ENCODE results near the gene YWHAH. TPM values are rescaled to one million over a fixed set of nuclear protein-coding genes. Genes with fewer than 3 reads are reported as not detected.
A peak's percentile ranks its signal among the peaks of the same experiment; 100 is the strongest.

The YWHAH gene
- total RNA-seq (100 to 1,000 TPM; 152 to 183 TPM), polyA plus RNA-seq (ENCODE audit: insufficient read length in 6 of 6) (100 to 1,000 TPM; 100 to 137 (median 111) TPM)
- long read RNA-seq, donor 1, transcript YWHAH-201 (2 exons, 1,825 nt), result major isoform, 54 of 129 reads
- long read RNA-seq, donor 1, partial matches to known transcripts, result 75 of 129 reads
- long read RNA-seq, donor 1, other reads (novel, unspliced or antisense), result 0 of 129 reads
- long read RNA-seq, donor 2, transcript YWHAH-201 (2 exons, 1,825 nt), result major isoform, 61 of 66 reads
- long read RNA-seq, donor 2, partial matches to known transcripts, result 5 of 66 reads
- long read RNA-seq, donor 2, other reads (novel, unspliced or antisense), result 0 of 66 reads
- long read RNA-seq, donor 3, transcript YWHAH-201 (2 exons, 1,825 nt), result major isoform, 42 of 42 reads
- long read RNA-seq, donor 3, partial matches to known transcripts, result 0 of 42 reads
- long read RNA-seq, donor 3, other reads (novel, unspliced or antisense), result 0 of 42 reads
- long read RNA-seq, donor 4, transcript YWHAH-201 (2 exons, 1,825 nt), result major isoform, 22 of 29 reads
- long read RNA-seq, donor 4, partial matches to known transcripts, result 0 of 29 reads
- long read RNA-seq, donor 4, other reads (novel, unspliced or antisense), result 7 of 29 reads
- long read RNA-seq, donor 5, transcript YWHAH-201 (2 exons, 1,825 nt), result major isoform, 40 of 40 reads
- long read RNA-seq, donor 5, partial matches to known transcripts, result 0 of 40 reads
- long read RNA-seq, donor 5, other reads (novel, unspliced or antisense), result 0 of 40 reads
- long read RNA-seq, donor 6, transcript YWHAH-201 (2 exons, 1,825 nt), result major isoform, 46 of 47 reads
- long read RNA-seq, donor 6, partial matches to known transcripts, result 0 of 47 reads
- long read RNA-seq, donor 6, other reads (novel, unspliced or antisense), result 0 of 47 reads
- long read RNA-seq, donor 7, transcript YWHAH-201 (2 exons, 1,825 nt), result major isoform, 14 of 14 reads
- long read RNA-seq, donor 7, partial matches to known transcripts, result 0 of 14 reads
- long read RNA-seq, donor 7, other reads (novel, unspliced or antisense), result 0 of 14 reads
- long read RNA-seq, donor 8, transcript YWHAH-201 (2 exons, 1,825 nt), result major isoform, 43 of 43 reads
- long read RNA-seq, donor 8, partial matches to known transcripts, result 0 of 43 reads
- long read RNA-seq, donor 8, other reads (novel, unspliced or antisense), result 0 of 43 reads
- long read RNA-seq, donor 9, result 0 reads
- long read RNA-seq, donor 10, transcript YWHAH-201 (2 exons, 1,825 nt), result major isoform, 164 of 169 reads
- long read RNA-seq, donor 10, partial matches to known transcripts, result 3 of 169 reads
- long read RNA-seq, donor 10, other reads (novel, unspliced or antisense), result 1 of 169 reads
- long read RNA-seq, donor 11, transcript YWHAH-201 (2 exons, 1,825 nt), result major isoform, 253 of 255 reads
- long read RNA-seq, donor 11, partial matches to known transcripts, result 0 of 255 reads
- long read RNA-seq, donor 11, other reads (novel, unspliced or antisense), result 0 of 255 reads
- long read RNA-seq, donor 12, transcript YWHAH-201 (2 exons, 1,825 nt), result major isoform, 29 of 29 reads
- long read RNA-seq, donor 12, partial matches to known transcripts, result 0 of 29 reads
- long read RNA-seq, donor 12, other reads (novel, unspliced or antisense), result 0 of 29 reads

DNA sequence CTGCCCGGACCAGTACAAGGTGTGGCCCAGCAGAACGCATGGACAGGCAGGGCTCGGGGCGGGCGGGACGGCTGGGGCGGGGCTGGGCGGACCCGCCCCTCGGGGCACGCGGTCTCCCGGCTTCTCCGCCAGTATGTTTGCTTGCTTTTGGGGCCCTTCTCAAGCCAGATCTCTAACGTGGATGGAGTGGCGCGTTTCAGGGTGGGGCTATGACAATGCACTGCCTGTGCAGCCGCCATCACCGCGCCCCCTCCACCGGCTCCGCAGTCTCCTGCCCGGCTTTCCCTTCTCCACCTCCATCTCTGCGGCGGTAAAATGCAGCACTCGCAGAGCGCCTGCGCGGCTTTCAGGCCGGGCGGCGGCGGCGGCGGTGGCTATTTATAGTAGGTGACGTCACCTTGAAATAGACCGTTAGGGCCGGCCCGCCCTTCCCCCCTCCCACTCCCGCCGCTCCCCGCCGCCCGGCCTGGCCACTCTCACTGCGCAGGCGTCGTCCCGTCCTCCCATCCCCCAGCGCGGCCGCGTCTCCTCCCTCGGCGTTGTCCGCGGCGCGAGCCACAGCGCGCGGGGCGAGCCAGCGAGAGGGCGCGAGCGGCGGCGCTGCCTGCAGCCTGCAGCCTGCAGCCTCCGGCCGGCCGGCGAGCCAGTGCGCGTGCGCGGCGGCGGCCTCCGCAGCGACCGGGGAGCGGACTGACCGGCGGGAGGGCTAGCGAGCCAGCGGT is at the start of gene YWHAH:
YWHAH (plus strand) TSS at position 558 of the 722 bp plus-strand sequence. CDS start 199 bp downstream, outside the sequence.
- Histone ChIP-seq H3K36me3 (peaks cover 0 to 11% of the 10 kb centered on the region in 2 donors), H3K4me1 (peaks cover 8 to 47% of the 10 kb centered on the region in 2 donors), H3K27ac (peak within 1 kb of the TSS; percentile 96 to 97), H3K4me3 (peak within 1 kb of the TSS; percentile 62 to 94), H3K9me3 (no peaks in the 10 kb centered on the region), H3K27me3 (no peaks in the 10 kb centered on the region)
- peak; percentile 95 to 99 (median 97) for DNase-seq
- intact Hi-C loops (cut with DNase I), result no loop called here
- ATAC-seq, result peak; percentile 93
- TF ChIP-seq, protein P1, sequence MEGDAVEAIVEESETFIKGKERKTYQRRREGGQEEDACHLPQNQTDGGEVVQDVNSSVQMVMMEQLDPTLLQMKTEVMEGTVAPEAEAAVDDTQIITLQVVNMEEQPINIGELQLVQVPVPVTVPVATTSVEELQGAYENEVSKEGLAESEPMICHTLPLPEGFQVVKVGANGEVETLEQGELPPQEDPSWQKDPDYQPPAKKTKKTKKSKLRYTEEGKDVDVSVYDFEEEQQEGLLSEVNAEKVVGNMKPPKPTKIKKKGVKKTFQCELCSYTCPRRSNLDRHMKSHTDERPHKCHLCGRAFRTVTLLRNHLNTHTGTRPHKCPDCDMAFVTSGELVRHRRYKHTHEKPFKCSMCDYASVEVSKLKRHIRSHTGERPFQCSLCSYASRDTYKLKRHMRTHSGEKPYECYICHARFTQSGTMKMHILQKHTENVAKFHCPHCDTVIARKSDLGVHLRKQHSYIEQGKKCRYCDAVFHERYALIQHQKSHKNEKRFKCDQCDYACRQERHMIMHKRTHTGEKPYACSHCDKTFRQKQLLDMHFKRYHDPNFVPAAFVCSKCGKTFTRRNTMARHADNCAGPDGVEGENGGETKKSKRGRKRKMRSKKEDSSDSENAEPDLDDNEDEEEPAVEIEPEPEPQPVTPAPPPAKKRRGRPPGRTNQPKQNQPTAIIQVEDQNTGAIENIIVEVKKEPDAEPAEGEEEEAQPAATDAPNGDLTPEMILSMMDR (IDR thresholded peaks at IDR 0.05), result no peak

DNA sequence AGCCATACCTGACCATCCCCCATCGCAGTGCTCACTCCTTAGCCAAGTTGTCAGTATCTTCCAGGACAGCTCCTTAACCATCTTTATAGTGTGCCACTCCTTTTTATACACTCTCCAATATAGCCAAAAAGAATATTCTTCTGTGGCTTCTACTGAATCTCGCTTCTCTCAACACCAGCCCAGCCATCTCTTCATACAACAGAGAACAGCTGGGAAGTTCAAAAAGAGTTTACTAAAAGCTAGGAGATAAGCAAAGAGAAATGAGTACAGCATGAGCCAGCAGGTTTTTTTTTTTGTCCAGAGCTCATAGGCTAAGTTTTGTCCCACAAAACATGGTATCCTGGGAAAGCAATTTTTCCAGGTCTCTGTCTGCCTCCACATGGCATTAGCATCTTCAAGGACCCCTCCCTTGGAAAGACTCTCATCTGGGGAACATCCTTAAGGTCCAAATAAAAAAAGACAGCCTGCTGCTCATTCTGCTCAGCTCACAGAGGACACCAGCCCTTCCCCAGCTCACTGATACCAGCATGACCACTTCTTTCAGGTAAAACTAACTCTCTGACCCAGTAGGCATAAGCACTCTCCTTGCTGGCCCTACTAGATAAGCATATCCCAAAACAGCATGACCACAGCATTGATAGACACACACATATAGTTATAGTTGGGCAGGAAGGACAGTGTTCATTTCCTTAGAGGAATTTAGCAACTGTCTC is 48.8 kb upstream of the YWHAH start:
- DNase-seq, result peak in 1 of 4 donors; percentile 20

DNA sequence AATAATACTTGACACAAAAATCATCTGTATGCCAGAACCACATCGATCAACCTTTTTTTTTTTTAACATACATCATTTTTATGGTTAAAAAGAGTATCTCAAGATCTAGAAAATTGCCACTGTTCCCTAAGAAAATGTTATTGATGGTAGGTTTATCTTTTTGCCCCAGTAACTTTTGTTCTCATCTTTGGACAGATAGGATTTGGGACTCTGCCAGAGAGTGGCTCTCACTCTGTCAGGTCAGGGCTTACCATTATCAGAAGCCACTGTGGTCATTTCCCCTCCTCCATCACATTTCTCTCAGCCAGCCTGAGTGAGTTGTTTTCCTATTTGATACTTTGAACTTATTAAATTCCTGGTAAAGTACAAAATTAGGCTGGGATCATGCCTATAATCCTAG is 47.9 kb upstream of the YWHAH start:
- DNase-seq (no peak), ATAC-seq (no peak)
- Histone ChIP-seq H3K9me3 (no peaks in the 10 kb centered on the region), H3K36me3 (peaks cover 0 to 55% of the 10 kb centered on the region in 2 donors), H3K27ac (no peak overlapping the region), H3K4me1 (no peaks in the 10 kb centered on the region), H3K4me3 (no peak overlapping the region), H3K27me3 (no peaks in the 10 kb centered on the region)
- TF ChIP-seq, protein P1 (IDR thresholded peaks at IDR 0.05), result no peak
- intact Hi-C loops (cut with DNase I), result no loop called here

More for the DNA sequence above, 48.8 kb upstream of the YWHAH start:
- Histone ChIP-seq H3K4me1 (no peaks in the 10 kb centered on the region), H3K27me3 (no peaks in the 10 kb centered on the region), H3K9me3 (no peaks in the 10 kb centered on the region), H3K4me3 (no peak overlapping the region), H3K36me3 (peaks cover 0 to 51% of the 10 kb centered on the region in 2 donors), H3K27ac (no peak overlapping the region)
- no peak for ATAC-seq
- intact Hi-C loops (cut with DNase I), result no loop called here
- TF ChIP-seq, protein P1 (IDR thresholded peaks at IDR 0.05), result no peak

Data from left lung (tissue), 14 donors.